GM21447 (cell line): ENCODE measurements around the gene MTMR10.

Source experiments
- ATAC-seq: cut with Tn5 transposase; IDR thresholded peaks from one replicate; pipeline ENCODE4 v1.9.1; 2021; ENCODE audit not compliant: unreplicated experiment

MTMR10 gene

DNA sequence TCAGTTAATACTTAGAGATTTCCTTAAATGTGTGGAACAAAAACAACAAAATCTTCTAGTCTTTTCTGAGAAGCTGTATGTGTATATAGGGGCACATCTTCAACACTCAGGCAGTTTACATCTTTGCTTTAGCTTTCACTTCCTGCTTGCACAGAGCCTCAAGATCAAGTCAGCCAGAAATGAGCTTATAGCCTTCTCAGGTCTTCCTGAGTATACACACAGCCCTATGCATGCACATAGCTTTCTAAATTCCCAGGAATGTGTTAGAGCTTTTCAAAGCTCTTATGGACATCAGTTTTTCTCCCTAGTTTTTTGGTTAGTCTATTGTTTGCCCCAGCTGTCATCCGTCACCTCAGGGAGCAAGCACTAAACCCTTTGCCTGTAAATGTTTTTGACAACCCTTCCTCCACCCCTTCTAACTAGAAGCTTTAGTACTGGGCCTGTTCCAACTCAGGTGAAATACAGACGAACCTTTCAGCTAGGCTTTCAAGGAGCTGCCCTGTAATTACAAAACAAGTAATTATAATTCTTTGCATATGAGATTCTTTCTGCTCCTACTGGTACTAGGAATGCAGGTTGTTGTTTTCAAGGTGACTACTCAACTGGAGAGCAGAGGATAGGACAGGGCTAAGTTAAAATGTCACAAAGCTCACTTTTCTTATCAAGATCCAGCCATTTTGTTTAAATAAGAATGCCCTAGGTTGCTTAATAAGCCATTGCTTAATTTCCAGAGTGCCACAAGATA, 22.6 kb upstream of the MTMR10 start:
- peak; percentile 98 for ATAC-seq

GRCh38 chr15:31012455-31012854, 21.0 kb upstream of the MTMR10 start:
- ATAC-seq: no peak

DNA sequence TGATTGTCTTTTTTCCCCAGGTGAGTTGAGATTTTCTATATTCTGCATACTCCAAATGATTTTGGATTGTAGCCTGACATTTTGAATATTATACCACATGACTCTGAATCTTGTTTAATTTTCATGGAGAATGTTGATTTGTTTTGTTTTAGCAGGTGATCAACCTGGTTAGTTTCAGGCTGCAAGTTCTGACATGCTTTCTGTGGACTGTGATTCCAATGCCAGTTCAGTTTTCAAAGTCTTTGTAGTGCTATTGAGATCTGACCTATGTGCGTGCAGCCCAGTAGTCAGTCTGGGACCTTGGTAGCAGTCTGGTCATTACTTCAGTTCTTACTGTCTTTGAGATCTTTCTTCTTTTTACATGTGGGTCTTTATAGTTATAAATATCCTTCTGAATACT, 18.6 kb upstream of the MTMR10 start:
- ATAC-seq: no peak

- no peak for ATAC-seq
These were observed 14.2 kb upstream of the MTMR10 start for GRCh38 chr15:31005660-31006059.

- ATAC-seq: peak; percentile 88
These were observed 12.8 kb upstream of the MTMR10 start for GRCh38 chr15:31004220-31004733.

GRCh38 chr15:31001702-31002101, 10.3 kb upstream of the MTMR10 start:
- no peak for ATAC-seq

GRCh38 chr15:30999729-31000128, 8.3 kb upstream of the MTMR10 start:
- ATAC-seq: no peak

DNA sequence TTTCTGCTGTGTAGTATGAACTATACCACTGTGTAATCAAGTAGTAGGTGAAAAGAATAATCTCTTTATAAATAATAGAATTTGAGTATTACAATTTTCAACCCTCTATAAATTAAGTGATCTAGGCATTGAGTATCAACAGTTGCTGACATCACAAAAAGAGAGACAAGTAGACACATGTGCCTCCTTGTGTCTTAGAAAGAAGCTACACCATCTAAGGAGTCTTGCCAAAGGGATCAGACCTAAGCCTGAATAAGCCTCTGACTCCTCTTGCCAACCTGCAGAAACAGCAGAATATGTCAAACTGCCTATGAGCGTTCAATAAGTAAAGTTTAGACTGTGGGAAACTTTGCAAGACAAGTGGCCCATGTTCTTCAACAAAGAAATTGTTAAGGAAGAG, 5.8 kb upstream of the MTMR10 start:
- no peak for ATAC-seq

GRCh38 chr15:30992249-30992864, 929 bp upstream of the MTMR10 start:
- ATAC-seq: no peak

DNA sequence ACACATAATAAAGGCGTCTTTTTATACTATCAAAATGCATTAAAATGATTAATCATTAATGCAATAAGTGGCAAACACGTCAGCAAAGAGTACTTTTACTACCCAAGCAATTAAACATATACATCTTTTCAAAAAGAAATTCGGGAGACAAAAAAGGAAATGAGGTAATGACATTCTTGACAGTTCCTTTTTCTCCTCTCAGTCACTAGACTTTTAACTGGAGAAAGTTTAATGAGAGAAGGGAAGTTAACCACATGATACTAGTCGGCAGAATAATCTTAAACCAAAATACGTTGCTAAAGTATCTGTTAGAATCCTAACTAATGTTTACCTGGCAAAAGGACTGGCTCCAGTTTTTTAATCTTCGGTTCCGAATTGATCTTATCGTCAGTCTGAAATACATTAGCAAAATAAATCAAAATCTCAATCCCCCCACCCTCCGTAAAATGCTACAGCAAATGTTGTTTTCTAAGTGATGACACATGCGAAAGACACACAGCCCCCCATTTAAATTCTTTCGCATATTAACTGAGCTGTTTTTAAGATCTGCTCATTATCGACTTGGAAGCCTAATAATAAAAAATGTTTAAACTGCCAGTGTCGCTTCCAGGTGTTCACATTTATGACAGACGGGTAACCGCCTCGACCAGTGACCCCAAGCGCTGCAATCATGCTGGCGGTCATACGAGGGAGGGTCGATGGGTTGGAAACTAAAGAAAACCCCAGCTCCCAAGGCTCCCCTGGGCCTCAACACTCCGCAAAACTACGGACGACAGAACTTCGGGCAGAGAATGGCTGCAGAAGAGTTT, 778 bp downstream of the MTMR10 start:
- peak; percentile 23 for ATAC-seq

GRCh38 chr15:30990036-30990435, 1.4 kb downstream of the MTMR10 start:
- ATAC-seq: no peak

GRCh38 chr15:30985081-30985531, 6.3 kb downstream of the MTMR10 start:
- no peak for ATAC-seq

DNA sequence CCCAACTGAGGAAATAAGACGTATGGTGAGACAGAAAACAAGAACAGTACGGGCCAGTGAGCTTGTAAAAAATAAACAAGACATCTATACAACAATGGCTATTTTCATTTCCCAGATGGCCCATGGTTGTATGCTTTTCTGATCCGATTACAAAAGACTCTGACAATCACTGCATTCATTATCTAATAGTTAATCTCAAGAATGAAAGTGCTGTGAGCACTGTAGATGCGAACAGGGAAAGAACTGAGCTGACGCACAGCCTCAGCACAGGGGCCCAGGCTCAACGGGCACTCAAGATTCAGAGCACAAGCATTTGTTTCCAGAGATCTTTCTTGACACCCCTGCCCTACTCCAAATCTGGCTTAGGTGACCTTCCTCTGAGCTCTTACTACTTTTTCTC, 6.9 kb downstream of the MTMR10 start:
- no peak for ATAC-seq

DNA sequence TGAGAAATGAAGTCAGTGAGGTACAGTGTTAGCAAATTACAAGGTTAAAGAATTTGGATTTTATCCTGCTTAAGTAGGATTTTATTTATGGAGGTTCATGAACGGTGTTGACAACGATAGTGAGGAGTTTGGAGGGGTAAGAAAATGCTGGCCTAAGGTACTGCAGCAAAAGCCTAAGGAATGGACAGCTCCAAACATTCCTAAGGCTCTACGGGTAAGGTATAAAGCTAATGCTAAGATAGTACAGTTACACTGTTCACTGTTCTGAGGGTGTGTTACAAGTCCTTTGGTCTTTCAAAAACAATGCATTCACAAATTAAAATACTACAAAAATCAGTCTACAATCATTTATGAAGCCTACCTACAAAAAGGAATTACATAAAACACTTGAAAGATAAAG, 7.3 kb downstream of the MTMR10 start:
- ATAC-seq: no peak

DNA sequence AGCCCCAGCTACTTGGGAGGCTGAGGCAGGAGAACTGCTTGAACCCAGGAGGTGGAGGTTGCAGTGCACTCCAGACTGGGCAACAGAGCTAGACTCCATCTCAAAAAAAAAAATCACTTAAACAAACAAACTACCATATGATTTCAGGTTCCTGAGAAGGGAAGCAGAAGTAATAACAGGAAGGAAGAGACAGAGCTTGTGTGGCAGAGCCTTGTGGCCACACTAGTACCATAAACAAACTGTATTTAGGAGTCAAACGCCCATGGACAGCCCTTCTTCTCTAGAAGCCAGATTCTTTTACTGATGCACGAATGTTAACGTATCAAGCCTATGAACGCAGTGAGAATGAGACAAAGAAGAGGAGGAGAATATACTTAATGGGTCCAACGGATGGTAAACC, 12.0 kb downstream of the MTMR10 start:
- no peak for ATAC-seq

DNA sequence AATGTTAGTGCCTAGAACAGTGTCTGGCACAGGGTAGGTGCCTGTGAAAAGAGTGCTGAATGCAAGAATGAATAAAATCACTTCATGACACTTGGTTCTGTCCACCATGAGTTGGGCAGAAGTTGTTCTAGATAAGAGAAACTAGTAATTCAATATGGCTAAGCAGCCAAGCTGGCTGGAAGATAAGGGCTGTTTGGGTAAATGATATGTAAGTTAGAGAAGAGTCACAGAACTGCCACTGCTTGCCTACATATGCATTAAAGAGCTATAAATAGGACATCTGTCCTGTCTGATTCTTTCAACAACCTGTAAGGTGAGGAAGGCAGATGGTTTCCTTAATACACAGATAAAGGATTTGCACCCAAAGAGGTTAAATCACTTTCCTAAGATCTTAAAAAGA, 13.1 kb downstream of the MTMR10 start:
- ATAC-seq: no peak

- ATAC-seq: no peak
These were observed 17.3 kb downstream of the MTMR10 start for GRCh38 chr15:30974112-30974511.

- ATAC-seq: no peak
These were observed 18.0 kb downstream of the MTMR10 start for GRCh38 chr15:30973379-30973778.

DNA sequence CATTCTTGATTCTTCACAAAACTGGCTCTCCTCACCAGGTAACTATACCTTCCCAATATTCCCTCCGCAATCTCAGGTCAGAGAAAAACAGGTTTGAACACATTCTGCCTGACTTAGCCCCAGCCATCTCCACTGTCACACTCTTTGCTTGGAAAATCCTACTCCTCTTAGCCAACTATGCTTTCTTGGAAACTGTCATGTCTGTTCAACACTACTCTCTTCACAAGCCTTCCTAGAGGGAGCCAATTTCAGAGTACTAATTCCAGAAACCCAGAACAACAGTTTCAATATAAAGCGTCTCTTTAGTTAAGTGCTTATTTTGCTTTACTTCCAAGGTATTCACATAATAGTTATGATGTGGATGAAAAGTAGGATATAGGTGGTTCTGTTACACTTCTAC, 21.7 kb downstream of the MTMR10 start:
- ATAC-seq: no peak

GRCh38 chr15:30963681-30964080, 27.7 kb downstream of the MTMR10 start:
- ATAC-seq: no peak

- no peak for ATAC-seq
These were observed 28.8 kb downstream of the MTMR10 start for GRCh38 chr15:30962659-30963058.

DNA sequence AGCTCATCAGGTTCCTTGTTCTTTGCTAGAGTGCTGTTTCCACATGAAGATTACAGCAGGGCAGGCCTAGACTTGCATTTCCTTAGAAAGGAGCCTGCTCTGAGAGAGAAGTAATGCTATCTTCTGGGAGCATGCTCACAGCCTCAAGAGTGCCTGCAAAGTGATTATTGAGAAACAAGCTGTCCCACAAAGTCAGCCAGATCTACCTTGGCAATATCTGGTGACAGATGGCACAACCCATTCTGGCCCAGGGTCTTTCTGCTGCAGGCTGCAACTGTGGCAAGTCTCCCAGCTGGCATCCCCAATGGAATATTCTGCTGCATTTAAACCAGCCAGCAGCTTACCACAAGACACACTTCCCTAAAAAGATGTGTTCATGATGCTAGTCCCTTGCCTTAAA, 29.3 kb downstream of the MTMR10 start:
- no peak for ATAC-seq
